ENCODE results near the gene MRM2.

DNA sequence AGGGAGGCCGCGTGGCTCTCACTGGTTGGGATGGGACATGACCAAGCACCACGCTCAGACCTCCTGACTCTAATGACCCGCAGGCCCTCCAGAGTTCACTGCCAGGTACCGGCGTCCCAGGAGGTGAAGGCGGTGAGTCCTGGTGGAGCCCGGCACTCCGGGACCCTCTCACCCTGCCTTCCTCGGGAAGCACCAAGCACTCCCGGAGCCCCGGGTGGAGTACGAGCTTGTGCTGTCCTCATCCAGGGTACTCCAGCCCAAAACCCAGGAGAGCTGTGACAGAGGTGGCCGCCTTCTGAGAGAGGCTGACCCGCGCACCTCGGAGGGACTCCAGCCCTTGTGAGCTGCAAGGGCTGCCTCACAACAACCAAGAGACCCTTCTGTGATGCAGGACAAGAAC lies 18.7 kb downstream of the MRM2 start:
- TF ChIP-seq, protein P1, sequence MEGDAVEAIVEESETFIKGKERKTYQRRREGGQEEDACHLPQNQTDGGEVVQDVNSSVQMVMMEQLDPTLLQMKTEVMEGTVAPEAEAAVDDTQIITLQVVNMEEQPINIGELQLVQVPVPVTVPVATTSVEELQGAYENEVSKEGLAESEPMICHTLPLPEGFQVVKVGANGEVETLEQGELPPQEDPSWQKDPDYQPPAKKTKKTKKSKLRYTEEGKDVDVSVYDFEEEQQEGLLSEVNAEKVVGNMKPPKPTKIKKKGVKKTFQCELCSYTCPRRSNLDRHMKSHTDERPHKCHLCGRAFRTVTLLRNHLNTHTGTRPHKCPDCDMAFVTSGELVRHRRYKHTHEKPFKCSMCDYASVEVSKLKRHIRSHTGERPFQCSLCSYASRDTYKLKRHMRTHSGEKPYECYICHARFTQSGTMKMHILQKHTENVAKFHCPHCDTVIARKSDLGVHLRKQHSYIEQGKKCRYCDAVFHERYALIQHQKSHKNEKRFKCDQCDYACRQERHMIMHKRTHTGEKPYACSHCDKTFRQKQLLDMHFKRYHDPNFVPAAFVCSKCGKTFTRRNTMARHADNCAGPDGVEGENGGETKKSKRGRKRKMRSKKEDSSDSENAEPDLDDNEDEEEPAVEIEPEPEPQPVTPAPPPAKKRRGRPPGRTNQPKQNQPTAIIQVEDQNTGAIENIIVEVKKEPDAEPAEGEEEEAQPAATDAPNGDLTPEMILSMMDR (conservative IDR thresholded peaks at IDR 0.05; ENCODE audit: low read length), result no peak
- TF ChIP-seq EZH2phosphoT487 (IDR thresholded peaks at IDR 0.05; ENCODE audit: borderline replicate concordance, low read depth, low read length), result no peak

Data from OCI-LY7 (cell line).